ENCODE measurements around the gene TARS2.

Gene TARS2

GRCh38 chr1:150477320-150477719, 9.9 kb upstream of the TARS2 start:
- no peak for DNase-seq (ENCODE audit: low read depth)
- Histone ChIP-seq H3K9me3 (ENCODE audit: control insufficient read depth, low read length) (no peaks in the 10 kb centered on the region), H3K27me3 (replicated peaks; ENCODE audit: control insufficient read depth, insufficient read depth, low read length) (no peaks in the 10 kb centered on the region), H3K4me1 (ENCODE audit: control insufficient read depth, insufficient read depth, low read length) (peaks cover 16% of the 10 kb centered on the region), H3K4me3 (ENCODE audit: low read length) (no peak overlapping the region), H3K9ac (ENCODE audit: low read length) (no peak overlapping the region), H3K36me3 (ENCODE audit: control insufficient read depth, insufficient read depth, low read length, severe bottlenecking) (peaks cover 9% of the 10 kb centered on the region)

- no peaks in the 10 kb centered on the region for H3K27me3 ChIP-seq (replicated peaks; ENCODE audit: control insufficient read depth, insufficient read depth, low read length)
- H3K9me3 ChIP-seq (ENCODE audit: control insufficient read depth, low read length), result no peaks in the 10 kb centered on the region
- peaks cover 5% of the 10 kb centered on the region for H3K36me3 ChIP-seq (ENCODE audit: control insufficient read depth, insufficient read depth, low read length, severe bottlenecking)
- H3K9ac ChIP-seq (ENCODE audit: low read length), result no peak overlapping the region
- peak; percentile 24 for DNase-seq (ENCODE audit: low read depth)
- no peak overlapping the region for H3K4me3 ChIP-seq (ENCODE audit: low read length)
- H3K4me1 ChIP-seq (ENCODE audit: control insufficient read depth, insufficient read depth, low read length), result peaks cover 16% of the 10 kb centered on the region
Measured at GRCh38 chr1:150477733-150478132, 9.5 kb upstream of the TARS2 start.

GRCh38 chr1:150479370-150479769, 7.8 kb upstream of the TARS2 start:
- no peaks in the 10 kb centered on the region for H3K36me3 ChIP-seq (ENCODE audit: control insufficient read depth, insufficient read depth, low read length, severe bottlenecking)
- no peak overlapping the region for H3K9ac ChIP-seq (ENCODE audit: low read length)
- H3K4me3 ChIP-seq (ENCODE audit: low read length), result no peak overlapping the region
- no peaks in the 10 kb centered on the region for H3K27me3 ChIP-seq (replicated peaks; ENCODE audit: control insufficient read depth, insufficient read depth, low read length)
- no peaks in the 10 kb centered on the region for H3K9me3 ChIP-seq (ENCODE audit: control insufficient read depth, low read length)
- peaks cover 16% of the 10 kb centered on the region for H3K4me1 ChIP-seq (ENCODE audit: control insufficient read depth, insufficient read depth, low read length)
- DNase-seq (ENCODE audit: low read depth), result no peak

- H3K36me3 ChIP-seq (ENCODE audit: control insufficient read depth, insufficient read depth, low read length, severe bottlenecking), result no peaks in the 10 kb centered on the region
- DNase-seq (ENCODE audit: low read depth), result no peak
- H3K27me3 ChIP-seq (replicated peaks; ENCODE audit: control insufficient read depth, insufficient read depth, low read length), result no peaks in the 10 kb centered on the region
- H3K4me3 ChIP-seq (ENCODE audit: low read length), result no peak overlapping the region
- H3K9me3 ChIP-seq (ENCODE audit: control insufficient read depth, low read length), result no peaks in the 10 kb centered on the region
- no peak overlapping the region for H3K9ac ChIP-seq (ENCODE audit: low read length)
- peaks cover 19% of the 10 kb centered on the region for H3K4me1 ChIP-seq (ENCODE audit: control insufficient read depth, insufficient read depth, low read length)
Measured at GRCh38 chr1:150479927-150480352, 7.3 kb upstream of the TARS2 start.

- Histone ChIP-seq H3K9me3 (ENCODE audit: control insufficient read depth, low read length) (no peaks in the 10 kb centered on the region), H3K4me3 (ENCODE audit: low read length) (no peak overlapping the region), H3K36me3 (ENCODE audit: control insufficient read depth, insufficient read depth, low read length, severe bottlenecking) (peaks cover 6% of the 10 kb centered on the region), H3K27me3 (replicated peaks; ENCODE audit: control insufficient read depth, insufficient read depth, low read length) (no peaks in the 10 kb centered on the region), H3K4me1 (ENCODE audit: control insufficient read depth, insufficient read depth, low read length) (peaks cover 11% of the 10 kb centered on the region), H3K9ac (ENCODE audit: low read length) (no peak overlapping the region)
- no peak for DNase-seq (ENCODE audit: low read depth)
Measured at GRCh38 chr1:150484431-150484830, 2.8 kb upstream of the TARS2 start.

- Histone ChIP-seq H3K4me3 (ENCODE audit: low read length) (no peak overlapping the region), H3K9me3 (ENCODE audit: control insufficient read depth, low read length) (no peaks in the 10 kb centered on the region), H3K4me1 (ENCODE audit: control insufficient read depth, insufficient read depth, low read length) (peaks cover 11% of the 10 kb centered on the region), H3K9ac (ENCODE audit: low read length) (peak overlapping the region; percentile 34), H3K36me3 (ENCODE audit: control insufficient read depth, insufficient read depth, low read length, severe bottlenecking) (peaks cover 9% of the 10 kb centered on the region), H3K27me3 (replicated peaks; ENCODE audit: control insufficient read depth, insufficient read depth, low read length) (no peaks in the 10 kb centered on the region)
- peak; percentile 45 for DNase-seq (ENCODE audit: low read depth)
Measured at GRCh38 chr1:150484861-150485260, 2.4 kb upstream of the TARS2 start.

GRCh38 chr1:150487763-150488115, 520 bp downstream of the TARS2 start:
- H3K4me1 ChIP-seq (ENCODE audit: control insufficient read depth, insufficient read depth, low read length), result peaks cover 11% of the 10 kb centered on the region
- H3K27me3 ChIP-seq (replicated peaks; ENCODE audit: control insufficient read depth, insufficient read depth, low read length), result no peaks in the 10 kb centered on the region
- H3K4me3 ChIP-seq (ENCODE audit: low read length), result peak overlapping the region; percentile 95
- DNase-seq (ENCODE audit: low read depth), result no peak
- peak overlapping the region; percentile 94 for H3K9ac ChIP-seq (ENCODE audit: low read length)
- peaks cover 27% of the 10 kb centered on the region for H3K36me3 ChIP-seq (ENCODE audit: control insufficient read depth, insufficient read depth, low read length, severe bottlenecking)
- no peaks in the 10 kb centered on the region for H3K9me3 ChIP-seq (ENCODE audit: control insufficient read depth, low read length)

- peaks cover 2% of the 10 kb centered on the region for H3K4me1 ChIP-seq (ENCODE audit: control insufficient read depth, insufficient read depth, low read length)
- H3K27me3 ChIP-seq (replicated peaks; ENCODE audit: control insufficient read depth, insufficient read depth, low read length), result no peaks in the 10 kb centered on the region
- no peak for DNase-seq (ENCODE audit: low read depth)
- H3K9me3 ChIP-seq (ENCODE audit: control insufficient read depth, low read length), result no peaks in the 10 kb centered on the region
- no peak overlapping the region for H3K9ac ChIP-seq (ENCODE audit: low read length)
- no peak overlapping the region for H3K4me3 ChIP-seq (ENCODE audit: low read length)
- peaks cover 55% of the 10 kb centered on the region for H3K36me3 ChIP-seq (ENCODE audit: control insufficient read depth, insufficient read depth, low read length, severe bottlenecking)
Measured at GRCh38 chr1:150493175-150493574, 6.0 kb downstream of the TARS2 start.

- DNase-seq (ENCODE audit: low read depth), result no peak
- no peaks in the 10 kb centered on the region for H3K9me3 ChIP-seq (ENCODE audit: control insufficient read depth, low read length)
- H3K36me3 ChIP-seq (ENCODE audit: control insufficient read depth, insufficient read depth, low read length, severe bottlenecking), result peaks cover 44% of the 10 kb centered on the region
Measured at GRCh38 chr1:150498342-150498741, 11.1 kb downstream of the TARS2 start.

GRCh38 chr1:150505431-150505830, 18.2 kb downstream of the TARS2 start:
- Histone ChIP-seq H3K4me3 (ENCODE audit: low read length) (no peak overlapping the region), H3K27me3 (replicated peaks; ENCODE audit: control insufficient read depth, insufficient read depth, low read length) (no peaks in the 10 kb centered on the region), H3K9ac (ENCODE audit: low read length) (no peak overlapping the region), H3K36me3 (ENCODE audit: control insufficient read depth, insufficient read depth, low read length, severe bottlenecking) (peaks cover 50% of the 10 kb centered on the region), H3K9me3 (ENCODE audit: control insufficient read depth, low read length) (no peaks in the 10 kb centered on the region), H3K4me1 (ENCODE audit: control insufficient read depth, insufficient read depth, low read length) (peaks cover 20% of the 10 kb centered on the region)
- no peak for DNase-seq (ENCODE audit: low read depth)

More at GRCh38 chr1:150498342-150498741, 11.1 kb downstream of the TARS2 start:
- Histone ChIP-seq H3K9ac (ENCODE audit: low read length) (no peak overlapping the region), H3K4me1 (ENCODE audit: control insufficient read depth, insufficient read depth, low read length) (no peaks in the 10 kb centered on the region), H3K27me3 (replicated peaks; ENCODE audit: control insufficient read depth, insufficient read depth, low read length) (no peaks in the 10 kb centered on the region), H3K4me3 (ENCODE audit: low read length) (no peak overlapping the region)

GRCh38 chr1:150507912-150508864, 21.0 kb downstream of the TARS2 start, which contains the start of gene ECM1:
ECM1 (plus strand) TSS chr1:150508109; CDS start chr1:150508210, 101 bp downstream.
- peak within 1 kb of the TSS; percentile 79 for H3K4me3 ChIP-seq (ENCODE audit: low read length)
- H3K4me1 ChIP-seq (ENCODE audit: control insufficient read depth, insufficient read depth, low read length), result peaks cover 23% of the 10 kb centered on the region
- no peaks in the 10 kb centered on the region for H3K27me3 ChIP-seq (replicated peaks; ENCODE audit: control insufficient read depth, insufficient read depth, low read length)
- H3K36me3 ChIP-seq (ENCODE audit: control insufficient read depth, insufficient read depth, low read length, severe bottlenecking), result peaks cover 59% of the 10 kb centered on the region
- no peaks in the 10 kb centered on the region for H3K9me3 ChIP-seq (ENCODE audit: control insufficient read depth, low read length)
- peak within 1 kb of the TSS; percentile 86 for H3K9ac ChIP-seq (ENCODE audit: low read length)
- peak; percentile 86 for DNase-seq (ENCODE audit: low read depth)

Data from adipocyte (in vitro differentiated cells).